Gastrocnemius medialis (tissue), 4 donors: Measurements from ENCODE around the gene MYRIP. TPM values are rescaled to one million over a fixed set of nuclear protein-coding genes. Genes with fewer than 3 reads are reported as not detected.
A peak's percentile ranks its signal among the peaks of the same experiment; 100 is the strongest.

ENCODE experiments used
- ATAC-seq, 2 donors: fragments of 150-250 bp; one replicate each; pipeline ENCODE4 v1.9.1; 2016
- DNase-seq, 2 donors: peaks; one replicate each; pipeline ENCODE4 v3.0.0-alpha.2; 2019
- H3K27ac ChIP-seq, 4 donors: fragments of 200-600 bp; sonication (generic); 1 replicate in 1 of 4; 2 replicates in 3 of 4; pipeline ENCODE4 v1.5.1; 2016 to 2018; ENCODE audit warnings: mild to moderate bottlenecking in 2 of 4, moderate library complexity in 1 of 4
- H3K27me3 ChIP-seq, 3 donors: fragments of 200-600 bp; sonication (generic) in 2 of 3; 1 replicate in 1 of 3; 2 replicates in 2 of 3; pipeline versions ENCODE4 v1.5.1 to v1.6.0; 2016 to 2019; ENCODE audit warnings: mild to moderate bottlenecking in 1 of 3, moderate library complexity in 1 of 3
- H3K36me3 ChIP-seq, 2 donors: fragments of 200-600 bp; sonication (generic) in 1 of 2; one replicate each; pipeline ENCODE4 v1.5.1; 2017 to 2018
- H3K4me1 ChIP-seq, 2 donors: fragments of 200-600 bp; sonication (generic) in 1 of 2; one replicate each; pipeline ENCODE4 v1.5.1; 2016 to 2017; ENCODE audit warnings: mild to moderate bottlenecking in 2 of 2
- H3K4me3 ChIP-seq, 4 donors: fragments of 200-600 bp; sonication (generic) in 3 of 4; 1 replicate in 1 of 4; 2 replicates in 3 of 4; pipeline ENCODE4 v1.5.1; 2016 to 2019; ENCODE audit warnings: mild to moderate bottlenecking in 2 of 4
- H3K9me3 ChIP-seq, 3 donors: fragments of 200-600 bp; sonication (generic) in 2 of 3; 1 replicate in 1 of 3; 2 replicates in 2 of 3; pipeline ENCODE4 v1.5.1; 2016 to 2019
- CTCF ChIP-seq, 5 experiments: fragments of 450-650 bp in 3 of 5; fragments of 200-600 bp in 2 of 5; sonication (generic) in 2 of 5; IDR thresholded peaks in 4 of 5; conservative IDR thresholded peaks in 1 of 5; 1 replicate in 4 of 5; 2 replicates in 1 of 5; pipeline ENCODE4 v1.5.1; 2016 to 2019; ENCODE audit warnings: antibody characterized with exemption in 5 of 5, mild to moderate bottlenecking in 3 of 5, moderate library complexity in 3 of 5
- POLR2A ChIP-seq, 2 donors: fragments of 450-650 bp; IDR thresholded peaks; one replicate each; pipeline ENCODE4 v1.6.1; 2017; ENCODE audit warnings: antibody characterized with exemption in 2 of 2, mild to moderate bottlenecking in 2 of 2, moderate library complexity in 2 of 2
- in situ Hi-C, 4 donors: fragments of 200-750 bp; cut with MboI; loops; one replicate each; pipeline versions ENCODE4 v1.15.0 to v1.8.0; 2017; ENCODE audit warnings: low sequenced_read_pairs in 4 of 4
- intact Hi-C: fragments of 100-400 bp; cut with DNase I; formaldehyde crosslinking; loops from one replicate; pipeline ENCODE4 v1.15.1; 2023; ENCODE audit warnings: low total_unique reads
- total RNA-seq, 4 donors: library from RNA; depleted of rRNA; stranded (reverse); fragments of >200 nt; gene quantifications; one replicate each; pipeline versions ENCODE4 v1.1.0 to v1.2.3, GENCODE V29; 2016

MYRIP gene
- total RNA-seq, 4 donors from 2014 or later: 0.66 to 1.9 (median 1.5) TPM

GRCh38 chr3:40292637-40293349, 483.4 kb downstream of the MYRIP start:
- intact Hi-C loops: no loop called here
- in situ Hi-C loops: no loop called here
- no peaks in the 10 kb centered on the region for H3K36me3 ChIP-seq

GRCh38 chr3:40294434-40294833, 485.0 kb downstream of the MYRIP start:
- DNase-seq (no peak), ATAC-seq (no peak)
- Histone ChIP-seq H3K4me1 (no peaks in the 10 kb centered on the region), H3K27me3 (no peaks in the 10 kb centered on the region), H3K4me3 (no peak overlapping the region), H3K27ac (no peak overlapping the region), H3K9me3 (no peaks in the 10 kb centered on the region), H3K36me3 (no peaks in the 10 kb centered on the region)
- no peak for TF ChIP-seq CTCF (IDR thresholded peaks at IDR 0.05 in 4 of 5, conservative IDR thresholded peaks at IDR 0.05 in 1 of 5)
- no peak for TF ChIP-seq POLR2A (IDR thresholded peaks at IDR 0.05)
- in situ Hi-C loops (no loop called here), intact Hi-C loops (no loop called here)

More at GRCh38 chr3:40292637-40293349, 483.4 kb downstream of the MYRIP start:
- H3K9me3 ChIP-seq: no peaks in the 10 kb centered on the region
- H3K27ac ChIP-seq: peak overlapping the region in 2 of 4 donors; percentile 2 to 49
- H3K4me3 ChIP-seq: no peak overlapping the region
- no peak for ATAC-seq
- no peaks in the 10 kb centered on the region for H3K27me3 ChIP-seq
- no peaks in the 10 kb centered on the region for H3K4me1 ChIP-seq
- DNase-seq: no peak
- TF ChIP-seq CTCF (IDR thresholded peaks at IDR 0.05 in 4 of 5, conservative IDR thresholded peaks at IDR 0.05 in 1 of 5) (no peak), POLR2A (IDR thresholded peaks at IDR 0.05) (no peak)

GRCh38 chr3:40298075-40298474, 488.7 kb downstream of the MYRIP start:
- in situ Hi-C loops: no loop called here

GRCh38 chr3:40299130-40299720, 489.8 kb downstream of the MYRIP start:
- TF ChIP-seq CTCF (IDR thresholded peaks at IDR 0.05 in 4 of 5, conservative IDR thresholded peaks at IDR 0.05 in 1 of 5): no peak
- DNase-seq (no peak), ATAC-seq (no peak)
- Histone ChIP-seq H3K4me1 (peaks cover 17 to 20% of the 10 kb centered on the region in 2 donors), H3K36me3 (no peaks in the 10 kb centered on the region), H3K4me3 (no peak overlapping the region), H3K27ac (no peak overlapping the region), H3K27me3 (no peaks in the 10 kb centered on the region), H3K9me3 (no peaks in the 10 kb centered on the region)
- in situ Hi-C loops: no loop called here
- intact Hi-C loops: no loop called here

More at GRCh38 chr3:40298075-40298474, 488.7 kb downstream of the MYRIP start:
- Histone ChIP-seq H3K36me3 (no peaks in the 10 kb centered on the region), H3K27me3 (no peaks in the 10 kb centered on the region), H3K27ac (no peak overlapping the region), H3K4me1 (peaks cover 9 to 10% of the 10 kb centered on the region in 2 donors), H3K9me3 (no peaks in the 10 kb centered on the region), H3K4me3 (no peak overlapping the region)
- no peak for TF ChIP-seq POLR2A (IDR thresholded peaks at IDR 0.05)
- TF ChIP-seq CTCF (IDR thresholded peaks at IDR 0.05 in 4 of 5, conservative IDR thresholded peaks at IDR 0.05 in 1 of 5): no peak
- DNase-seq (no peak), ATAC-seq (no peak)
- intact Hi-C loops: no loop called here
